ENCODE results near the gene FNIP2.

DNA sequence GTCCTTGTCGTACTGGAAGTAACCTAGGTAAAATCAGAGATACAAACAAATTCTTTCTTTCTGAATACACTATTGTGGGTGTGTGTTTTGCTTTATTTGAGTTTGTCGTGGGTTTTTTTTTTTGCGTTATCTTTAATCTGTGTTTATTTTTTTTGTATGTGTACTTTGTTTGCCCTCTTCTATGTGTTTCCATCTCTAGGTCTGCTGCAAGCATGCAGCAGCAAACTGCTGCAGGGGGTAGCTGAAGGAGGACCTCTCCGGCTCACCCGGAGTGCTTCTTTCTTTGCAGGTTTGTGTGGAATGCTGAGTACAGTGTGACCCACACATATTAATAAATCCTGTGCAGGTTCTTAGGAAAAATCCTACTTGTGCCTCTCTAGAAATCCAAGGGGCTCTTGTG is 64.8 kb downstream of the FNIP2 start:
- TF ChIP-seq, protein P1, sequence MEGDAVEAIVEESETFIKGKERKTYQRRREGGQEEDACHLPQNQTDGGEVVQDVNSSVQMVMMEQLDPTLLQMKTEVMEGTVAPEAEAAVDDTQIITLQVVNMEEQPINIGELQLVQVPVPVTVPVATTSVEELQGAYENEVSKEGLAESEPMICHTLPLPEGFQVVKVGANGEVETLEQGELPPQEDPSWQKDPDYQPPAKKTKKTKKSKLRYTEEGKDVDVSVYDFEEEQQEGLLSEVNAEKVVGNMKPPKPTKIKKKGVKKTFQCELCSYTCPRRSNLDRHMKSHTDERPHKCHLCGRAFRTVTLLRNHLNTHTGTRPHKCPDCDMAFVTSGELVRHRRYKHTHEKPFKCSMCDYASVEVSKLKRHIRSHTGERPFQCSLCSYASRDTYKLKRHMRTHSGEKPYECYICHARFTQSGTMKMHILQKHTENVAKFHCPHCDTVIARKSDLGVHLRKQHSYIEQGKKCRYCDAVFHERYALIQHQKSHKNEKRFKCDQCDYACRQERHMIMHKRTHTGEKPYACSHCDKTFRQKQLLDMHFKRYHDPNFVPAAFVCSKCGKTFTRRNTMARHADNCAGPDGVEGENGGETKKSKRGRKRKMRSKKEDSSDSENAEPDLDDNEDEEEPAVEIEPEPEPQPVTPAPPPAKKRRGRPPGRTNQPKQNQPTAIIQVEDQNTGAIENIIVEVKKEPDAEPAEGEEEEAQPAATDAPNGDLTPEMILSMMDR (IDR thresholded peaks at IDR 0.05) = no peak
- TF ChIP-seq POLR2AphosphoS5 (IDR thresholded peaks at IDR 0.05; ENCODE audit: insufficient read depth in 1 of 2, low read depth in 1 of 2) (no peak), POLR2A (IDR thresholded peaks at IDR 0.05) (no peak)

Measured in vagina (tissue), 2 donors.